Liver (tissue), 3 donors: ENCODE data around the gene ERBB4.

ENCODE experiments used
- CTCF ChIP-seq: fragments of 150-350 bp; IDR thresholded peaks from 2 replicates; pipeline ENCODE4 v1.5.1; 2017; ENCODE audit warnings: improper control_type of control experiment, low read depth, low read length; ENCODE audit not compliant: missing input control
- SP1 ChIP-seq: IDR thresholded peaks from 2 replicates; pipeline ENCODE4 v1.6.1; 2018; ENCODE audit warnings: antibody characterized with exemption, mild to moderate bottlenecking
- donor health status: healthy.
- donor health status: healthy.

- no peak for TF ChIP-seq CTCF
- TF ChIP-seq SP1, result no peak
Observed at GRCh38 chr2:211447548-211447947, 1091.1 kb downstream of the ERBB4 start.
